ENCODE results near the gene GINS3.
A peak's percentile ranks its signal among the peaks of the same experiment; 100 is the strongest.

Gene GINS3

DNA sequence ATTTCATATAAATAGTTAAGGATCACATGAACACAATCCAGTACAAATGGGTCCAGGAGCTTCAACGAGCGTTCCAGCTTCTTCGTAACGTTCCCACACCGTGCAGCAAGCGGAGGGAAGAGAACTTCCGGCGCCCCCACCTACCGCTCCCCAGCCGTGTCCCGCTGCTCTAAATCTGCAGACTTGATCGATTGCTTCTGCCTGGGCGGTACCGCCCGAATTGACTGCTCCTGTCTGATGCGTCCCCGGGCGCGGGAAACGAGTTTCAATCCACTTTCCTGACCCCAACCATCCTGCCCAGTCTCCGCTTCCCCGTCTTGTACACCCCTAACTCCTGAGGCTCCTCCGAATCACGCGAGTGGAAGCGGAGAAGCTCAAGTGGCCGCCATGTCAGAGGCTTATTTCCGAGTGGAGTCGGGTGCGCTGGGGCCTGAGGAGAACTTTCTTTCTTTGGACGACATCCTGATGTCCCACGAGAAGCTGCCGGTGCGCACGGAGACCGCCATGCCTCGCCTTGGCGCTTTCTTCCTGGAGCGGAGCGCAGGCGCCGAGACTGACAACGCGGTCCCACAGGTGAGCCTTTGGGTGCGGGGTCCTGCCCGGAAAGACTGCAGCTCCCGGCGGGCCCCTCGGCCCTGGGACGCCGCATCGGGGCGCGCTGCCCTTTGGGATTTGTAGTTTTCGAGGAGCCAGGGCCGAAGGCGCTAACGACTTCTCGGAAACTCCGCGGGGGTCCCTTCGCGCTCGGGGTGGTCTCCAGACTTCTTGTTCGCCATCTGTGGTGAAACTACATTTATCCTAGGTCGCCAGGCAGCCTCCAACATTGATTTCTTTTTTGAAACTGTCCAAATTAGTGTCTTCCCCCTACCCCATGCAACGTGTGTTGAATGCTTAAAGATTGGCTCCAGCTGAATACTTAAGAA is at the start of gene GINS3:
Gene GINS3 (plus strand): TSS at position 257 of the 923 bp plus-strand sequence. CDS start 131 bp downstream, at position 388.
- DNase-seq, result peak; percentile 95

DNA sequence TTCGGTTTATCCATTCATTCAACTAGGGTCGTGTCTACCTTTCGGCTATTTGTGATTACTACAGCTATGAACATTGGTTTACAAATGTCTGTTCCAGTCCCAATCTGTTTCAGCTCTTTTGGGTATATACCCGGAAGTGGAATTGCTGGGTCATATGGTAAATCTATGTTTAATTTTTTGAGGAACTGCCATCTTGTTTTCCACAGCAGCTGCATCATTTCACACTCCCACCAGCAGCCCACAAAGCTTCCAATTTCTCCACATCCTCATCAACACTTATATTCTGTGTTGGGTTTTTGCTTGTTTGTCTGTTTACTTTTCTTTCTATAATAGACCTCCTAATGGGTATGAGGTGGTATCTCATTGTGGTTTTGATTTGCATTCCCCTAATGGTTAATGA is 48.7 kb upstream of the GINS3 start:
- no peak for DNase-seq

DNA sequence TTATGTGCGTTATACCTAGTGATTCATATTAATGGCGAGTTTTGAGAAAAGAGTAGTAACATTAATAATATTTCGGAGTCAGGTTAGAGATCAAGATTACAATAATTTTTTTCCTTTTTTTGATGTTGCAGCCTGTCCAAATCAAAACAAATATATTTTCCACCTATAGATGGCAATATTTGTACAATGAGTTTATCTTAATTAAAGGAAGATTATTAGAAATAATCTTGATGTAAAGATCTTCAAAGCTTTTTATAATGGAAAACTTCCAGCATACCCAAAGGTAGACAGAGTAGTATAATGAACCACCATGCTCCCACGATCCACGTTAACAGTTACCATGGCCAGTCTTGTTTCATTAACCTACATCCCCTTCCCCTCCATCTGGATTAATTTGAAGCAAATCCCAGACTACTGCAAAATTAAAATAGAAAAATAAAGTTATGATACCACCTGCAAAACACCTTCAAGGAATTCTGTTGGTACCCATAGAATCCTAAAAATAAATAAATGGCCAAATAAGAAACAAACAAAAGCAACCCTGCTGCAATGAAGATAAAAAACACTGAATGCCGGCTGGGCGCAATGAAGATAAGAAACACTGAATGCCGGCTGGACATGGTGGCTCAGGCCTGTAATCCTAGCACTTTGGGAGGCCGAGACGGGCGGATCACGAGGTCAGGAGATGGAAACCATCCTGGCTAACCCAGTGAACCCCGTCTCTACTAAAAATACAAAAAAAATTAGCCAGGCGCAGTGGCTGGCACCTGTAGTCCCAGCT is 46.5 kb upstream of the GINS3 start:
- DNase-seq, result no peak

DNA sequence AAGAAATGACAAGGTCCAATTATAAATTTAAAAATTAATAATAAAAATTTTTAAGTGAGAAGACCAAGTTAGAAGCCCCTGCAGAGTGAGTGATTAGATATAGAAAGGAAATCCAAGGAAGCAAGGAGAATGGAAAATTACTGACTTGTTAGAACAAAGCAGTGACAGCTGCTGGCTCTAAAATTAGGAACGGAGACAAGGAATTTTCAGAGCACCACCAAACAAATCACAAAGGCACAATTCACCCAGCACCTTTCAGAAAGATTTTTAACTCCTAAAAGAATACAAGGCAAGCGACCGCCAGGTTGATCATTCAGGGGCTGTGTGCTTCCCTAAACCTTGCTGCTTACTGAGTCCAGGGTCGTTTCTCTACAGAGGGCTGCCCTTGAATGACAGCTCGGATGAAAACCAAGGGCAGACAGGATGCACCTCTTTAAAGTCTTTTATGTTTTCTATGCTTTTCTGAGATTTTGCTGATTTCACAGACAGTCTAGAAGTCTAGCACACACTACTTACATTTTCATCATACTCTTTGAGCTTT is 45.4 kb upstream of the GINS3 start:
- DNase-seq, result no peak

DNA sequence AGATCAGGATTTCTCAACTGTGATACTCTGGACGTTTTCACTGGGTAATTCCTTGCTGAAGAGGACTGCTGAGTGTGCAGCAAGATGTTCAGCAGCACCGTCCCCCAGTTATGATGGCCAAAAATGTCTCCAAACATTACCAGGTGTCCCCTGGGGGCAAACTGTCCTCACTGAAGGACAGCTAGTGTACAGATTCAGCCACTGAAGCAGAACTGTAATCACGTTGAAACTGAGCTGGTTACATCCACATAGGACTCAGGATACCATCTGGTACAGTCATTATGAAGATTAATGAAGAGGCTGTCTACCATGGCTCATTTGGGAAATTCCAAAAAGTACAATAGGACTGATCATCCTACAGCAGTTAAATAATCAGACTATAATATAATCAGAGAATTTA is 43.3 kb upstream of the GINS3 start:
- peak; percentile 25 for DNase-seq

DNA sequence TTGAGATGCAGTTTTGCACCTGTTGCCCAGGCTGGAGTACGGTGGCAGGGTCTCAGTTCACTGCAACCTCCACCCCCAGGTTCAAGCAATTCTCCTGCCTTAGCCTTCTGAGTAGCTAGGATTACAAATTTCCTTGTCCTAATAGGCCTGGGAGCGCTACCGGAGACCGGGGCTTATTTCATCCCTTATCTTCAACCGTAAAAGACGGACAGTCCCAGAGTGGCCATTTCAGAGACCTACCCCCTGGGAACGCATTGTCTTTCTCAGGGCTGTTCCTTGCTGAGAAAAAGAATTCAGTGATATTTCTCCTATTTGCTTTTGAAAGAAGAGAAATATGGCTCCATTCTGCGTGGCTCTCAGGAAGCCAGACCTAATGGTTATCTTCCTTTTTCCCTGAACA is 39.6 kb upstream of the GINS3 start:
- DNase-seq, result no peak

DNA sequence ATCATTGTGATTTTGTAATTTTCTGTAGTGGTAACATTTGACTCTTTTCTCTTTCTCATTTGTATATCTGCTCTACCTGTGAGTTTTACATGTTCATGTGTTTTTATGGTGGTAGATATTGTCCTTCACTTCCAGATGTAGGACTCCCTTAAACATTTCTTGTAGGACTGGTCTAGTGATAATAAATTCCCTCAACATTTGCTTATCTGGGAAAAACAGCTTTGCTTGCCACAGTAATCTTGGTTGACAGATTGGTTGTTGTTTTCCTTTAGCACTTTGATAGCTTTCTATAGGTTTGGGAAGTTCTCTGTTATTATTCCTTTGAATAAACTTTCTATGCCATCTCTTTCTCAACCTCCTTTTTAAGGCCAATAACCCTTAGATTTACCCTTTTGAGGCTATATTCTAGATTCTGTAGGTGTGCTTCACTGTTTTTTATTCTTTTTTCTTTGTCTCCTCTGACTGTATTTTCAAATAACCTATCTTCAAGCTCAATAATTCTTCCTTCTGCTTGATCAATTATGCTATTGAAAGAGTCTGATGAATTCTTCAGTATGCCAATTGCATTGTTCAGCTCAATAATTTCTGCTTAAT is 32.1 kb upstream of the GINS3 start:
- DNase-seq, result no peak

DNA sequence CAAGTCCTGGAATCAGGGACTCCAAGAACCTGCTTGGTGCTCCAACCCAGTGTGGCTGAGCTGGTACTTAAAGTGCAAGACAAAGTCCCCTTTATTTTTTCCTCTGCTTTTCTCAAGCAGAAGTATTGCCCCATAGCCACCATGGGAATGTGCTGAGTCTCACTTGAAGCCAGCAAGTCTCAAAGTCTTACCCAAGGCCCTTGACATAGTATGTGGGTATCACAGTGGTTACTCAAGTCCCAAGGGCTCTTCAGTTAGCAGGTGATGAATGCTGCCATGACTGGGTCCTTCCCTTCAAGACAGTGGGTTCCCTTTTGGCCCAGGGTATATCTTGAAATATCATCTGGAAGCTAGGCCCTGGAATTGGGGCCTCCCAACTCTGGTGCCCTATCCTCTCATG is 30.5 kb upstream of the GINS3 start:
- DNase-seq, result no peak

DNA sequence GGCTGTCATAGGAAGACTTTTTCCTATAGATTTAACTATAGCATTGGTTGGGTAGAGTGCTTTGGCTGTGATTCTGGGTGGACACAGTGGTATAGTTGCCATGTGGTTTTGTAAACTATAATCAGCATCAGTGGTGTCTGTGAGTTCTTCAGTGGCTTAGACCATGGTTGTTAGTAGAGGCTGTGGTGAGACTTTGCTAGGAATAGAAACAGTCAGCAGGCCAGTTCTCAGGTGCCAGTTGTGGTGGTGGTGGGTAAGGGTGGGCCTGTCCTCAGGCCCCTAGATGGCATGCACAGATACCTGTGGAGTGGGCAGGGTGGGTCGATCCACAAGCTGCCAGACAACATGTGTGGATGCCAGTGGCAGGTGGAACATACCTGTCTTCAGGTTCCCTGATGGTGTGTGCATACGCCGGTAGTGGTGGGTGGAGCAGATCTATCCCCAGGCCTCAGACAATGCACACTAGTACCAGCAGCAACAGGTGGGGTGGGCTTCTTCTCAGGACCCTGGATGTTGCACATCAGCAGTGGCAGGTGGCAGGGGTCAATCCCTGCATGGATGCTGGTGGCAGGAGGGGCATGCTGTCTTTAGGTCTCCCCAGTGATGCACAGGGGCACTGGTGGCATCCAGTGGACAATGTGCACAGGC is 28.4 kb upstream of the GINS3 start:
- DNase-seq, result no peak

DNA sequence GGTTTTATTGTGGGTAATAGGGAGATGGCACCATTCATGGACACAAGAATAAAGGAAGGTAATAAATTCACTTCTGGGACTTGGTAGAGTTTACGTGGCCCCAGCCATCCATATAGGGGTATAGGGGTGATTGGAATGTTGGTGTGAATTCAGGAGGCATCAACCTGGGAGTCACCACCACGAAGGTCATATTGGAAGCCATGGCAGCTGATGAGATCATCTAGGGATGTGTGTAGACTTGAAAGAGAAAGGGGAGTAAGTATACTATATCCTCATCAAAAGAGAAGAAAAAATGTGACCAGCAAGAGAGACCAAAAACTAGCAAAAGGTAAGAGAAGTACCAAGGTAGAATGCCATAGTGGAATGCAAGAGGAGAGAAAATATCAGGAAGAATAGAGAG is 26.6 kb upstream of the GINS3 start:
- no peak for DNase-seq

DNA sequence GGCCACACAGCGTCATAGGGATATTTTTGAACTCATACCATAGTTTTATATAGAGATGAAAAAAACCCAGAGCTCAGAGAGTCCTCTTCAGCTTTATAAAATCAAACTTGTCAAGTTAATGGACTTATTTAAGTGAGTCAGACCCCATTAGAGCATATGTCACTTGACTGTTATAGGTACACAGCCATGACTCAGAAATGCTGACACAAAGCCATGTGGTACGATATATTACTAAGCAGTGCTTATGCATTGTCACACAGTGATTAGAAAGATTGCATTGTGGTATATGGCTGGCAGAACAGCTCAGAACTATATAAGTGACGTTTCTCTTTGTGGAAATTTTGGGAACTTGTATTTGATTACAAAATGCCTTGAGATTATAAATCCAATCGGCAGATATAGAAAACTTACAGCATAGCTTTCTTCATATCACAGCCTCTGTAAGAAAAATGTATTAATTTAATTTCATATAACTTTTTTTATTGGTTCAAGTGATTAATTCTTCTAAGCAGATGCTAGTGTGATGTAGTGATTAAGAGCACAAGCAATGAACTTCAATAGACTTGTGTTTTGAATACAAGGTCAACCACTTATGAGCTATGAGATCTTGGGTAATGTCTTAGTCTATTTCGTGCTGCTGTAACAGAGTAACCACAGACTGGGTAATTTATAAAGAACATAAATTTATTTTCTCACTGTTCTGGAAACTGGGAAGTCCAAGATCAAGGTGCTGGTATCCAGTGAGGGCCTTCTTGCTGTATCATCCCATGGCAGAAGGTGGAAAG is 25.8 kb upstream of the GINS3 start:
- no peak for DNase-seq

DNA sequence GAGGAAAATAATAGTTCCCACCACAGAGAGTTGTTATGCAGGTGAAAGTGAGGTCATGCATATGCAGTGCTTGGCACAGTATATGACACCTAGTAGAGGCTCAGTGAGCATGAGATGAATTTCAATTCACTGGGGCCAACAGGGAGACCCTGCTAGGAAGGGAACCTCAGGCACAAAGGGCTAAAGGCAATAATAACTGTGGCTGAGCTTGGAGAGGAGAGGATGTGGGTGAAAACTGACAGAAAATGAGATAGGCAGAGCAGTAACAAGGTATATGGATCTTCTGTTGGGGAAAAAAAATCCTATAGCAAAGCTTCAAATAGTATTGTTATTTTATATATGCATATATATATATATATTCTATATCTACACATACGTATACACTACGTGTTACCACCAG is 25.0 kb upstream of the GINS3 start:
- DNase-seq, result no peak

DNA sequence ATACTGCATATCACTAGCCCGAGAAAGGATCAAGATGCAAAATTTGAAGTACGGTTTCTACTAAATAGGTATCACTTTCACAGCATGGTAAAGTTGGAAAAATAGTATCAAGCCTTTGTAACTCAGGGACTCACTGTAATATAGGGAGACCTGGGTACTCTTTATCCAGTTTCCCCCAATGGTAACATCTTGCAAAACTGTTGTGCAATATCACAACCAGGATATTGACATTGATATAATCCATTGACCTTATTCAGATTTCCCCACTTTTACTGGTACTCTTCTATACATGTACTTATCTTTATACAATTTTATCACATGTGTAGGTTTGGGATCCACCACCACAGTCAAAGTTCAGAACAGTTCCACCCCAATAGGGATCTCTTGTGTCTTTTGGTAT is 20.4 kb upstream of the GINS3 start:
- DNase-seq, result no peak

DNA sequence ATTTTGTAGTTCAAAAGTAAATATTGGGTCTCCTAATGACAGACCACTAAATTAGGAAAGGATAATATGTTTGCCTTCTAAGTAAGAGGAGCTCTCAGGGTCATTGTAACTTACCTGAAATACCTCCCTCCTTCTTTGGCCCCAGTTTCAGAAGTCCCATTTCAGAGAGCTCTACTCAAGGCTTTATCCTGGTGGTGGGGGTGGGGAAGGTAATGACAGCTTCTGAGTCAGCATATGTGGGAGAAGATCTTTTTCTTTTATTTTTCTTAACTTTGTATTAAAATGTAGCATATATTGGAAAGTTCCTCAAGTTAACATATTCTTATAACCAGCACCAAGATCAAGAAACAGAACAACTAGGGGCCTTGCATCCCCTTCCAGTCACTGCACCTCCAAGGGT is 16.9 kb upstream of the GINS3 start:
- DNase-seq, result no peak

DNA sequence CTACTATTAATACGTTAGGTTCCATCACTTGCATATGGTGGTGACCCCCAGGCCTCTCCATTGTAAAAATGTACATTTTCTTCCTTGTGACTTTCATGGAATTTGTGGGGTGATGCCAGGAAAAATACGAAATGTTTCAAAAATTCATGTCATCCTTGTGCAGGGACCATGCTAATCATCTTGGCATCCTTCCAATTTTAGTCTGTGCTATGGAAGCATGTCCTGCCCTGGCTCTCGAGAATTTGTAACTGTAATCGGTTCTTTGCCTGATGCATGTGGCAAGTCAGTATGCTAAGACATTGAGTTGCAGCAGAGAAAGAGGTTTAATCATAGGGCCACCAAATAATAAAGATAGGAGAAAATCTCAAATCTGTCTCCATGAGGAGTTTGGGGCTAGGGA is 14.3 kb upstream of the GINS3 start:
- no peak for DNase-seq

DNA sequence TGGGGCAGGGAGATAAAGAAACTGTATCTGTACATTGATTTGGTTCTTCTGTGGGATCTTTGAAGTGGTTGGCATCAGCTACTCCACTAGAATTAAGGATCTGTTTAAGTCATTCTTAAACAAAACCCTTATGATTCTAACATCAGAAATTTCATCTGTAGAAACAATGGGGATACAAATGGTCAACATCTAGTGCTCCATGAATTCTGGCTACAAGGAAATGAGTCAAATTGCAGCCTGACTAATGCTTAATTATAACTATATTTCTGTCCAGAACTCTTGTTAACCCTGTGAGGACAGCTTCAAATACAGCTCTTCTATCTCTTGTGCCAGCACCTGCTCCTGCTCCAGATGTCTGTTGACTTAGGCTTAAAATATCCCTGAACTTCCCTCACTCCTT is 13.9 kb upstream of the GINS3 start:
- no peak for DNase-seq

DNA sequence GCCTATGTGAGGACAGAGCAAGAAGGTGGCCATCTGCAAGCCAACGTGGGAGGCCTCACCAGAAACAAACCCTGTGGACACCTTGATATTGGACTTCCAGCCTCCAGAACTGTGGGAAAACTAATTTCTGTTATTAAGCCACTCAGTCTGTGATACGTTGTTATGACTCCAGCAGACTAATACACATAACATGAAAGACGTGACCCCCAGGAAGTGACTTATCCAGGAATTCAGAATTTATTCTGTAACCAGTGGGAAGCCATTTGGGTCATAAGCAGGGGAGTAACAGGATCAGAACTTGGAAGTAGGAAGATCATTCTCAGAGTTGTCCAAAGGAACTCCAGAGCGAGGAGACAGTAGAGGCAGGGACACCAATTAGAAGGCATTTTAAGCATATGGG is 12.5 kb upstream of the GINS3 start:
- DNase-seq, result no peak

DNA sequence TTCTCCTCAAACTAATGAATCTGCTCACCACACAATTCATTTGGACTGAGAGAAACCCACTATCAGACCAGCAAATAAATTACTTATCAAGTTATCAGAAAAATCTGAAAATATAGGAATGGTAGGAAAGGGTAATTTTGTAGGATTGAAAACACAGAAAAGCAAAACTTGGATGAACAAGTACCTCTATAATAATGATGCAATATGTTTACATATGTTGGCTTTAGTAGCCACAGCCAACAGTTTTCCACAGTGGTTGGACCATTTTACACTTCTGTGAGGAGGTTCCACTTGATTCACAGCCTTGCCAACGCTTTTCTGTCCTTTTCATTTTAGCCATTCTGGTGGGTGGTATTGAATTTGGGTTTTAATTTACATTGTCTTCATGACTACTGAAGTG is 10.6 kb upstream of the GINS3 start:
- DNase-seq, result no peak

DNA sequence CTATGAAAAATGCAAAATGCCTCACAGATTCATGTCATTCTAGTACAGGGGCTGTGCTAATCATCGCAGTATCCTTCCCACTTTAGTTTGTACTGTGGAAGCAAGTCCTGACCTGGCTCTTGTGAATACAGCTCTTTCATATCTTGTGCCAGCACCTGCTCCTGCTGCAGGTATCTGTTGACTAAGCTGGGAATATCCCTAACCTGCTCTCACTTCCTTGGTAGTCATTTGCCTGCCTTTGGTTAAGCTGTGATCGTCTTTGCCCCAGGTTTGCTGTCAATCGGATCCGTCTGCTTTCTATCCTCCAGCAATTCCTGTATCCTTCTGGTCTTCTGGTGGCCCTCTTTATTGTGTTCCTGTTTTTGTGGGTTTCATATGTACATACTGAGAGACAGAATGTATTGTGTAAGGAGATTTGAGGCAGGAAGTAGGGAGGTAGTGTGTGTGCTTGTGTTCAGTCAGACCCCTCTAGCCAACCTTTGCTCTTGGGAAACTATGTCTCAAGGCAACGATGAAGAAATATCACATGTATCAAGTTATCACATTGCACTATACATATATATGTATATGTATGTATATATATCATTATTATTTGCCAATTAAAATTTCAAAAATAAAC is 7.7 kb upstream of the GINS3 start:
- DNase-seq, result no peak

DNA sequence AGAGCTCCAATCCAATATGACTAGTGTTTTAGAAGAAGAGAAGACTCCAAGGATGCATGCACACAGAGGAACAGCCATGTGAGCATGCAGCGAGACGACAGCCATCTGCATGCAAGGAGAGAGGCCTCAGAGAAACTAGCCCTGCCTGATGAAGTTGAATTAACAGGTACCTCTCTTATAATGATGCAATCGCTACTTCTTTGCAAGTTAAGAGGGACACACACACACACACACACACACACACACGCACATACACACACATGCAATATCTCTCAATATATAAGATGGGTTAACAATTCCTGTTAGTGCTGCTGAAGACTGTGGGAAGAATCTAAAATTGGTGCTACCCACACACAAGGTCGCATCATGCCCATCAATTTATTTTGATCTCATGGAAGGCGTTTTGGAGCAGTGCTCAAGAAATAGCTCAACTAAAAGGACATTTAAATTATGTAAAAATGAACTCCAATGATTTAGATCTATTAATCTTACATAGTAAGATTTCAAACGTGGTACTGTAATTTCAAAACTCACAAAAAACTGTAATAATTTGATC is 7.0 kb upstream of the GINS3 start:
- DNase-seq, result no peak

DNA sequence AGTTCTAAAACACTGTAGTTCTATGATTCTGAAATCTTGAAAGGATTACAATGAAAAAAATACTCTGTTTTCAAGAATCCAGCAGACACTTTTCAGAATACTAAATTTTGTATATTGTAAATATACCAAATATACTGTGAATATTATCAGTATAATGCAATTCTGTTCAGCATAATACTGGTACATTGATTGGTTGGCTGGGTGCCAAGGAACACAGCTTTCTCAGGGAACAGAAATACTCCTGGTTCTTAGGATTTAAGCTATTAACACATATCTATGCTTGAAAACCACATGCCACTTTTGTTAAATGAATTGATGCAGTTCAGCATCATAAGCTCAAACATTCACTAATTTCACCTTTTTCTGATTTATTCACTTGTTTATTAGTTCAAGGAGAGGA is 2.5 kb upstream of the GINS3 start:
- no peak for DNase-seq

All from RPMI8226 (cell line).